Measurements from ENCODE around the gene COL28A1. TPM values are rescaled to one million over a fixed set of nuclear protein-coding genes. Genes with fewer than 3 reads are reported as not detected.

COL28A1 gene
- polyA plus RNA-seq, 1 donor: 4.0 TPM

GRCh38 chr7:7424151-7424873 is 111.4 kb downstream of the COL28A1 start:
- Histone ChIP-seq H3K27me3 (ENCODE audit: control insufficient read depth, insufficient read depth, low read length) (no peaks in the 10 kb centered on the region), H3K4me1 (ENCODE audit: control insufficient read depth, insufficient read depth, low read length) (peaks cover 5% of the 10 kb centered on the region), H3K4me3 (ENCODE audit: low read length) (peak overlapping the region; percentile 28), H3K9me3 (ENCODE audit: control insufficient read depth, low read depth, low read length) (no peaks in the 10 kb centered on the region), H3K36me3 (ENCODE audit: control insufficient read depth, insufficient read depth, low read length) (no peaks in the 10 kb centered on the region), H3K27ac (ENCODE audit: low read length) (no peak overlapping the region)
- peak; percentile 53 to 60 for DNase-seq
- WGBS (ENCODE audit: insufficient coverage, low lambda C conversion rate): 100% methylated on average over 1 of the region's 14 CpGs

GRCh38 chr7:7422641-7423040 is 113.0 kb downstream of the COL28A1 start:
- no peak for DNase-seq
- H3K27ac ChIP-seq (ENCODE audit: low read length): no peak overlapping the region
- no peaks in the 10 kb centered on the region for H3K36me3 ChIP-seq (ENCODE audit: control insufficient read depth, insufficient read depth, low read length)
- no peak overlapping the region for H3K4me3 ChIP-seq (ENCODE audit: low read length)
- H3K4me1 ChIP-seq (ENCODE audit: control insufficient read depth, insufficient read depth, low read length): peaks cover 6% of the 10 kb centered on the region
- no peaks in the 10 kb centered on the region for H3K27me3 ChIP-seq (ENCODE audit: control insufficient read depth, insufficient read depth, low read length)
- 92% methylated on average over 2 of the region's 6 CpGs for WGBS (ENCODE audit: insufficient coverage, low lambda C conversion rate)
- H3K9me3 ChIP-seq (ENCODE audit: control insufficient read depth, low read depth, low read length): no peaks in the 10 kb centered on the region

- Histone ChIP-seq H3K27ac (ENCODE audit: low read length) (no peak overlapping the region), H3K4me1 (ENCODE audit: control insufficient read depth, insufficient read depth, low read length) (peaks cover 6% of the 10 kb centered on the region), H3K36me3 (ENCODE audit: control insufficient read depth, insufficient read depth, low read length) (no peaks in the 10 kb centered on the region), H3K9me3 (ENCODE audit: control insufficient read depth, low read depth, low read length) (no peaks in the 10 kb centered on the region), H3K4me3 (ENCODE audit: low read length) (no peak overlapping the region), H3K27me3 (ENCODE audit: control insufficient read depth, insufficient read depth, low read length) (no peaks in the 10 kb centered on the region)
- WGBS (ENCODE audit: insufficient coverage, low lambda C conversion rate): 75% methylated on average over 1 of the region's 2 CpGs
- DNase-seq: no peak
These were observed 113.8 kb downstream of the COL28A1 start for GRCh38 chr7:7421826-7422225.

- 88% methylated on average over 1 of the region's 2 CpGs for WGBS (ENCODE audit: insufficient coverage, low lambda C conversion rate)
- H3K9me3 ChIP-seq (ENCODE audit: control insufficient read depth, low read depth, low read length): no peaks in the 10 kb centered on the region
- H3K27ac ChIP-seq (ENCODE audit: low read length): no peak overlapping the region
- H3K4me3 ChIP-seq (ENCODE audit: low read length): no peak overlapping the region
- no peak for DNase-seq
- H3K36me3 ChIP-seq (ENCODE audit: control insufficient read depth, insufficient read depth, low read length): no peaks in the 10 kb centered on the region
- no peaks in the 10 kb centered on the region for H3K27me3 ChIP-seq (ENCODE audit: control insufficient read depth, insufficient read depth, low read length)
- peaks cover 27% of the 10 kb centered on the region for H3K4me1 ChIP-seq (ENCODE audit: control insufficient read depth, insufficient read depth, low read length)
These were observed 116.7 kb downstream of the COL28A1 start for GRCh38 chr7:7418997-7419396.

GRCh38 chr7:7417851-7418250 is 117.8 kb downstream of the COL28A1 start:
- H3K27me3 ChIP-seq (ENCODE audit: control insufficient read depth, insufficient read depth, low read length): no peaks in the 10 kb centered on the region
- DNase-seq: no peak
- H3K4me3 ChIP-seq (ENCODE audit: low read length): no peak overlapping the region
- no peaks in the 10 kb centered on the region for H3K36me3 ChIP-seq (ENCODE audit: control insufficient read depth, insufficient read depth, low read length)
- H3K9me3 ChIP-seq (ENCODE audit: control insufficient read depth, low read depth, low read length): no peaks in the 10 kb centered on the region
- H3K27ac ChIP-seq (ENCODE audit: low read length): no peak overlapping the region
- WGBS (ENCODE audit: insufficient coverage, low lambda C conversion rate): 100% methylated on average over 1 of the region's 3 CpGs
- H3K4me1 ChIP-seq (ENCODE audit: control insufficient read depth, insufficient read depth, low read length): peaks cover 30% of the 10 kb centered on the region

GRCh38 chr7:7417414-7417813 is 118.3 kb downstream of the COL28A1 start:
- H3K27me3 ChIP-seq (ENCODE audit: control insufficient read depth, insufficient read depth, low read length): no peaks in the 10 kb centered on the region
- peaks cover 30% of the 10 kb centered on the region for H3K4me1 ChIP-seq (ENCODE audit: control insufficient read depth, insufficient read depth, low read length)
- H3K9me3 ChIP-seq (ENCODE audit: control insufficient read depth, low read depth, low read length): no peaks in the 10 kb centered on the region
- WGBS (ENCODE audit: insufficient coverage, low lambda C conversion rate): no CpG with 5 or more reads among the region's 2 CpGs
- H3K27ac ChIP-seq (ENCODE audit: low read length): no peak overlapping the region
- DNase-seq: no peak
- no peaks in the 10 kb centered on the region for H3K36me3 ChIP-seq (ENCODE audit: control insufficient read depth, insufficient read depth, low read length)
- H3K4me3 ChIP-seq (ENCODE audit: low read length): no peak overlapping the region

GRCh38 chr7:7416031-7416858 is 119.4 kb downstream of the COL28A1 start:
- peaks cover 30% of the 10 kb centered on the region for H3K4me1 ChIP-seq (ENCODE audit: control insufficient read depth, insufficient read depth, low read length)
- H3K27me3 ChIP-seq (ENCODE audit: control insufficient read depth, insufficient read depth, low read length): no peaks in the 10 kb centered on the region
- H3K4me3 ChIP-seq (ENCODE audit: low read length): no peak overlapping the region
- no peaks in the 10 kb centered on the region for H3K9me3 ChIP-seq (ENCODE audit: control insufficient read depth, low read depth, low read length)
- no CpG with 5 or more reads among the region's 6 CpGs for WGBS (ENCODE audit: insufficient coverage, low lambda C conversion rate)
- peak overlapping the region; percentile 71 for H3K27ac ChIP-seq (ENCODE audit: low read length)
- peak; percentile 89 to 97 for DNase-seq
- H3K36me3 ChIP-seq (ENCODE audit: control insufficient read depth, insufficient read depth, low read length): no peaks in the 10 kb centered on the region

GRCh38 chr7:7414791-7415603 is 120.7 kb downstream of the COL28A1 start:
- no CpG with 5 or more reads among the region's 7 CpGs for WGBS (ENCODE audit: insufficient coverage, low lambda C conversion rate)
- peak overlapping the region; percentile 73 for H3K27ac ChIP-seq (ENCODE audit: low read length)

GRCh38 chr7:7408001-7408770 is 127.5 kb downstream of the COL28A1 start:
- peak; percentile 74 to 89 for DNase-seq
- Histone ChIP-seq H3K27me3 (ENCODE audit: control insufficient read depth, insufficient read depth, low read length) (no peaks in the 10 kb centered on the region), H3K36me3 (ENCODE audit: control insufficient read depth, insufficient read depth, low read length) (no peaks in the 10 kb centered on the region), H3K4me3 (ENCODE audit: low read length) (no peak overlapping the region), H3K4me1 (ENCODE audit: control insufficient read depth, insufficient read depth, low read length) (peaks cover 11% of the 10 kb centered on the region), H3K27ac (ENCODE audit: low read length) (peak overlapping the region; percentile 50), H3K9me3 (ENCODE audit: control insufficient read depth, low read depth, low read length) (no peaks in the 10 kb centered on the region)
- WGBS (ENCODE audit: insufficient coverage, low lambda C conversion rate): no CpG with 5 or more reads among the region's 3 CpGs

More at GRCh38 chr7:7414791-7415603, 120.7 kb downstream of the COL28A1 start:
- no peaks in the 10 kb centered on the region for H3K27me3 ChIP-seq (ENCODE audit: control insufficient read depth, insufficient read depth, low read length)
- peaks cover 30% of the 10 kb centered on the region for H3K4me1 ChIP-seq (ENCODE audit: control insufficient read depth, insufficient read depth, low read length)
- H3K9me3 ChIP-seq (ENCODE audit: control insufficient read depth, low read depth, low read length): no peaks in the 10 kb centered on the region
- no peaks in the 10 kb centered on the region for H3K36me3 ChIP-seq (ENCODE audit: control insufficient read depth, insufficient read depth, low read length)
- H3K4me3 ChIP-seq (ENCODE audit: low read length): no peak overlapping the region
- DNase-seq: peak; percentile 64 to 91

Data from large intestine (tissue), 3 donors.